ENCODE measurements around the gene CPNE5. TPM values are rescaled to one million over a fixed set of nuclear protein-coding genes. Genes with fewer than 3 reads are reported as not detected.
"Not testable (repeated sequence)": the region's sequence is repeated elsewhere in the genome, so short reads cannot be mapped to it uniquely, and the experiment has no call there.

CPNE5 gene
- total RNA-seq, 4 donors from 2014 or later = 9.5 to 33.8 (median 12.2) TPM

- no peak for DNase-seq
- Histone ChIP-seq H3K4me3 (no peak overlapping the region), H3K27ac (no peak overlapping the region), H3K9me3 (no peaks in the 10 kb centered on the region), H3K27me3 (no peaks in the 10 kb centered on the region), H3K4me1 (no peaks in the 10 kb centered on the region), H3K36me3 (no peaks in the 10 kb centered on the region)
- intact Hi-C loops (cut with DNase I; ENCODE audit: low total_unique reads) = no loop called here
- TF ChIP-seq, protein P1, sequence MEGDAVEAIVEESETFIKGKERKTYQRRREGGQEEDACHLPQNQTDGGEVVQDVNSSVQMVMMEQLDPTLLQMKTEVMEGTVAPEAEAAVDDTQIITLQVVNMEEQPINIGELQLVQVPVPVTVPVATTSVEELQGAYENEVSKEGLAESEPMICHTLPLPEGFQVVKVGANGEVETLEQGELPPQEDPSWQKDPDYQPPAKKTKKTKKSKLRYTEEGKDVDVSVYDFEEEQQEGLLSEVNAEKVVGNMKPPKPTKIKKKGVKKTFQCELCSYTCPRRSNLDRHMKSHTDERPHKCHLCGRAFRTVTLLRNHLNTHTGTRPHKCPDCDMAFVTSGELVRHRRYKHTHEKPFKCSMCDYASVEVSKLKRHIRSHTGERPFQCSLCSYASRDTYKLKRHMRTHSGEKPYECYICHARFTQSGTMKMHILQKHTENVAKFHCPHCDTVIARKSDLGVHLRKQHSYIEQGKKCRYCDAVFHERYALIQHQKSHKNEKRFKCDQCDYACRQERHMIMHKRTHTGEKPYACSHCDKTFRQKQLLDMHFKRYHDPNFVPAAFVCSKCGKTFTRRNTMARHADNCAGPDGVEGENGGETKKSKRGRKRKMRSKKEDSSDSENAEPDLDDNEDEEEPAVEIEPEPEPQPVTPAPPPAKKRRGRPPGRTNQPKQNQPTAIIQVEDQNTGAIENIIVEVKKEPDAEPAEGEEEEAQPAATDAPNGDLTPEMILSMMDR (IDR thresholded peaks at IDR 0.05) = no peak
- no peak for TF ChIP-seq POLR2A (IDR thresholded peaks at IDR 0.05)
These were observed 125.4 kb downstream of the CPNE5 start for GRCh38 chr6:36713846-36714245.

DNA sequence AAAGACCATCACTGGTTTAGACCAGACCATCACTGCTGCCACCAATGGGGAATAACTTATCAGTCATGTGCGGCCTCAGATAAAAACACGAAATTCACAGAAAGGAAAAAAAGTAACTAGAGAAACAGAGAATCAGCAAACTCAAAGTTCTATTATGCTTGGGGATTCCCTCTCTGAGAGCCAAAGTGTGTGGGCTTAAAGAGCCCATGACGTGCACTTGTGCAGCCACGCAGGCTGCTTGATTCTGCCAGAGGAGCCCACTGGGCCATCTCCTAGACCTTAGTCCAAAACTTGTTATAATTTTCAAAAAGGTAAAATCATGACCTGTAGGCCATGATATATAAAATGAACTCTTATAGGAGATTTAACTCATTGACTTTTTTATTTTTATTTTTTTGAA is 126.4 kb downstream of the CPNE5 start:
- intact Hi-C loops (cut with DNase I; ENCODE audit: low total_unique reads) = no loop called here
- DNase-seq = no peak
- Histone ChIP-seq H3K36me3 (no peaks in the 10 kb centered on the region), H3K27me3 (no peaks in the 10 kb centered on the region), H3K9me3 (no peaks in the 10 kb centered on the region), H3K4me3 (no peak overlapping the region), H3K27ac (no peak overlapping the region), H3K4me1 (no peaks in the 10 kb centered on the region)
- TF ChIP-seq, protein P1 (IDR thresholded peaks at IDR 0.05) = no peak
- TF ChIP-seq POLR2A (IDR thresholded peaks at IDR 0.05) = no peak

DNA sequence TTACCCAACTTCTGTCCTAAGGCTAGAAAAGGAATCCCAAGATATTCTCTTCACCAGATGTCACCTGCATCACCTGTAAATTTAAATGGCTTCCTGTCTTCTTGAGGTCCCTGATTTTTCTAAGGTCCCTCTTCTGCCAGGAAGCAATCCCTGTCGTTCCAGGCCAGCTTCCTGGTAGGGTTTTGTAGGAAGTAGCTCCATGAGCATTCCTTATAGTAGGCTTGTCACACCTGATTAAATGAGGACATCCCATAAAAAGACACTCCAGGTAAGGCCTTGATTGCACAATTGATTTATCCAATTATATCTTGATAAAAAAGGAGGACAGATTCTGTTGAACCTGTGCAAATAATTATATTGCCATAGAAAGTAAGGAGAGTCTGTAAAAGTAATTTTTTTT is 132.9 kb downstream of the CPNE5 start:
- H3K27ac ChIP-seq = no peak overlapping the region
- TF ChIP-seq POLR2A (IDR thresholded peaks at IDR 0.05) = no peak
- TF ChIP-seq, protein P1 (IDR thresholded peaks at IDR 0.05) = no peak
- H3K36me3 ChIP-seq = no peaks in the 10 kb centered on the region
- no peak for DNase-seq
- H3K27me3 ChIP-seq = no peaks in the 10 kb centered on the region
- H3K9me3 ChIP-seq = no peaks in the 10 kb centered on the region
- no peak overlapping the region for H3K4me3 ChIP-seq
- H3K4me1 ChIP-seq = no peaks in the 10 kb centered on the region
- intact Hi-C loops (cut with DNase I; ENCODE audit: low total_unique reads) = no loop called here

DNA sequence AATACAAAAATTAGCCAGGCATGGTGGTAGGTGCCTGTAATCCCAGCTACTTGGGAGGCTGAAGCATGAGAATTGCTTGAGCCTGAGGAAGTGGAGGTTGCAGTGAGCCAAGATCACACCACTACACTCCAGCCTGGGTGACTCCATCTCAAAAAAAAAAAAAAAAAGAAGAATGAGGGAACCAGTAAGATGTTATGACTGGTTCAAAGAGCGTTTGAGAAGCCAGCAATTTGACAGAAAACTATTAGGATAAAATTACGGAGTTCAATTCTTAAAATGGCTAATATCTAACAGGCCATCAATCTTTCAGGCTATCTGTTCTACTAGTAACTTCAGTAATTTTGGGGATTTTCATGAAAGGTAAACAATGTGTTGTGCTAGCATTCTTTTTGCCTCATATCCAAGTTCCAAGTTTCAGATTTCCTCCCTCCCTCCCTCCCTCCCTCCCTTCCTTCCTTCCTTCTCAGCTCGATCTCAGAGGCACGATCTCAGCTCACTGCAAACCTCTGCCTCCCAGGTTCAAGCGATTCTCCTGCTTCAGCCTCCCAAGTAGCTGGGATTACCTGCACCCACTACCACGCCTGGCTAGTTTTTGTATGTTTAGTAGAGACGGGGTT is 134.2 kb downstream of the CPNE5 start:
- H3K36me3 ChIP-seq; DNase-seq; H3K9me3 ChIP-seq; H3K27me3 ChIP-seq; H3K4me1 ChIP-seq; intact Hi-C loops (cut with DNase I; ENCODE audit: low total_unique reads); H3K4me3 ChIP-seq; H3K27ac ChIP-seq: not testable (repeated sequence)

GRCh38 chr6:36703982-36704381 is 135.3 kb downstream of the CPNE5 start:
- no peak for TF ChIP-seq POLR2A (IDR thresholded peaks at IDR 0.05)
- TF ChIP-seq, protein P1 (IDR thresholded peaks at IDR 0.05) = no peak
- Histone ChIP-seq H3K36me3 (no peaks in the 10 kb centered on the region), H3K27me3 (no peaks in the 10 kb centered on the region), H3K9me3 (no peaks in the 10 kb centered on the region), H3K27ac (no peak overlapping the region), H3K4me3 (no peak overlapping the region), H3K4me1 (no peaks in the 10 kb centered on the region)
- intact Hi-C loops (cut with DNase I; ENCODE audit: low total_unique reads) = no loop called here
- DNase-seq = no peak

All from uterus (tissue), 4 donors.